Naive thymus-derived CD4-positive, alpha-beta T cell (primary cell): ENCODE results near the gene SLC25A43. TPM values are rescaled to one million over a fixed set of nuclear protein-coding genes. Genes with fewer than 3 reads are reported as not detected.

Experiments
- ATAC-seq: fragments of 150-1000 bp; cut with Tn5 transposase; 2 replicates; pipeline ENCODE4 v1.10.0; 2021; ENCODE audit warnings: mild to moderate bottlenecking, moderate library complexity
- CTCF ChIA-PET: fragments of 350-600 bp; sonication (Branson Sonifier 250); formaldehyde crosslinking; loops from one replicate; lab custom pipeline; 2021; ENCODE audit warnings: antibody characterized with exemption; lab: Charles Lee
- POLR2A ChIA-PET: fragments of 350-600 bp; sonication (Branson Sonifier 250); formaldehyde crosslinking; loops from one replicate; lab custom pipeline; 2021; ENCODE audit warnings: antibody characterized with exemption, inconsistent platforms; lab: Charles Lee
- DNase-seq, 9 donors: peaks; one replicate each; pipeline versions ENCODE4 v3.0.0 to v3.0.0-alpha.2; 2020 to 2022; ENCODE audit warnings: mixed read lengths in 1 of 9
- H3K27ac ChIP-seq: one replicate; pipeline ENCODE4 v1.7.0; 2013; ENCODE audit warnings: mild to moderate bottlenecking, low read depth, low read length, moderate library complexity
- H3K27me3 ChIP-seq, 2 donors: one replicate each; pipeline ENCODE4 v1.7.0; 2013; ENCODE audit warnings: low read length in 2 of 2, mild to moderate bottlenecking in 2 of 2, moderate library complexity in 2 of 2; ENCODE audit not compliant: control insufficient read depth in 2 of 2, insufficient read depth in 2 of 2
- H3K36me3 ChIP-seq, 3 experiments: 1 replicate in 2 of 3; 2 replicates in 1 of 3; pipeline ENCODE4 v1.7.0; 2013; ENCODE audit warnings: low read length in 3 of 3, mild to moderate bottlenecking in 3 of 3, moderate library complexity in 1 of 3; ENCODE audit not compliant: insufficient read depth in 3 of 3, control insufficient read depth in 2 of 3
- H3K4me1 ChIP-seq, 2 donors: one replicate each; pipeline ENCODE4 v1.7.0; 2013; ENCODE audit warnings: low read length in 2 of 2, mild to moderate bottlenecking in 2 of 2, moderate library complexity in 1 of 2; ENCODE audit not compliant: control insufficient read depth in 2 of 2, insufficient read depth in 2 of 2
- H3K4me3 ChIP-seq: 2 replicates; pipeline ENCODE4 v1.7.0; 2013; ENCODE audit warnings: mild to moderate bottlenecking, low read length
- H3K9me3 ChIP-seq, 3 experiments: 1 replicate in 2 of 3; 2 replicates in 1 of 3; pipeline ENCODE4 v1.7.0; 2013; ENCODE audit warnings: low read length in 3 of 3; ENCODE audit not compliant: control insufficient read depth in 2 of 3
- H3K27ac Mint-ChIP-seq, 9 donors: one replicate each; pipeline ENCODE4 v1.8.0; 2020 to 2022; ENCODE audit warnings: mixed read lengths in 9 of 9, mild to moderate bottlenecking in 8 of 9, moderate library complexity in 5 of 9, inconsistent platforms in 2 of 9
- H3K27me3 Mint-ChIP-seq, 5 donors: one replicate each; pipeline ENCODE4 v1.8.0; 2021 to 2022; ENCODE audit warnings: mixed read lengths in 5 of 5, mild to moderate bottlenecking in 1 of 5
- H3K36me3 Mint-ChIP-seq, 5 donors: one replicate each; pipeline ENCODE4 v1.8.0; 2020 to 2022; ENCODE audit warnings: mixed read lengths in 5 of 5, mild to moderate bottlenecking in 3 of 5, inconsistent platforms in 1 of 5
- H3K4me1 Mint-ChIP-seq, 7 donors: one replicate each; pipeline ENCODE4 v1.8.0; 2020 to 2022; ENCODE audit warnings: mixed read lengths in 7 of 7, mild to moderate bottlenecking in 3 of 7, inconsistent platforms in 1 of 7
- H3K4me3 Mint-ChIP-seq, 10 donors: one replicate each; pipeline ENCODE4 v1.8.0; 2020 to 2022; ENCODE audit warnings: mild to moderate bottlenecking in 10 of 10, mixed read lengths in 10 of 10, moderate library complexity in 6 of 10, inconsistent platforms in 2 of 10
- H3K9me3 Mint-ChIP-seq, 11 donors: one replicate each; pipeline ENCODE4 v1.8.0; 2020 to 2022; ENCODE audit warnings: mixed read lengths in 11 of 11, mild to moderate bottlenecking in 4 of 11, inconsistent platforms in 1 of 11, moderate library complexity in 1 of 11
- intact Hi-C, 2 donors: fragments of 100-400 bp; cut with micrococcal nuclease; formaldehyde crosslinking; loops; one replicate each; pipeline ENCODE4 v1.15.1; 2023
- polyA plus RNA-seq, 2 donors: library from polyadenylated mRNA; unstranded; fragments of 300-500 nt; fragmentation: Illumina TruSeq; gene quantifications; one replicate each; pipeline ENCODE4 v1.2.3, GENCODE V29; 2021
- total RNA-seq, 6 experiments: library from RNA in 5 of 6; stranded (reverse) in 5 of 6; gene quantifications; 1 replicate in 5 of 6; 2 replicates in 1 of 6; pipeline ENCODE4 v1.2.3 and lab custom pipeline; 2021 to 2026

The SLC25A43 gene
- total and polyA plus RNA-seq, 7 experiments from 2014 or later, result 1.8 to 8.2 (median 2.6) TPM

DNA sequence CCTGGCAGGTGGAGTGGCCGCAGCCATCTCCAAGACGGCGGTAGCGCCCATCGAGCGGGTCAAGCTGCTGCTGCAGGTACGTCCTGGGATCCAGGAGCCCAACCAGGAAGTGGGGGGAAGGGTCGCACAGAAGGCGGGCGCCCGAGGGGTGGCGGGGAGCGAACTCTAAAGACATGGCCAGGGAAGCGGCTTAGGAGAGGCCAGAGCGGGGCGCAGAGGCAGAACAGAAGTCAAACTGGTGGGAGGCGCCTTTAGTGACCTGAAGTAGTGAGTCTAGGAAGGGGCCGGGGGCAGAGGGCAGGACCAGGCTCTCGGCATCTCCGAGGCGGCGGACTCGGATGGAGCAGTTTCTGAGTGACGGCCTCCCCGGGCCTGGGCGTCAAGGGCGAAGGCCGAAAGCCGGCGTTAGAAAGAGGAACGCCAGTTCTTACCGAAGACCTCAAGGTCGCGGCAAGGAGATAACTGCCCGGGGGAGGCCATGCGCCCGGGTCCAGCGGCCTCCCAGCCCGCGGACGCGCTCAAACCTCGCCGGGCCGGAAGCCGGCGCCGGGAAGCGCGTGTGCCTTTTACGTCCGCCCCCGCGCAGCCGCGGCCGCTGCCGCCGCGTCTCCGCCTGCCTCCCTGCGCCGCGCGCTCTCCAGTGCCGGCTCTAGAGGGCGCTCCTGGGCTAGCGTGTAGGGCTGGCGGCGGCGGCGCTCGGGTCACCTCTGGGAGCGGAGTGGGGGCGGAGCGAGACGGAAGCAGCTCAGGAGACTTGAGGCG, 69.6 kb downstream of the SLC25A43 start:
- peaks cover 4 to 18% (median 8%) of the 10 kb centered on the region in 3 experiments for H3K36me3 ChIP-seq
- H3K27me3 ChIP-seq, result no peaks in the 10 kb centered on the region
- ChIA-PET CTCF (interaction anchor here (0.6 to 1.5 kb wide), 5 partner anchors 9 to 418 kb away, joined by 3 to 5 read pairs (median 4); no protein-coding TSS in a partner anchor), POLR2A (interaction anchor here (0.9 to 1.0 kb wide), 5 partner anchors 9 to 288 kb away, joined by 3 to 7 read pairs (median 6); partner anchors contain the start of genes NKRF and SEPTIN6)
- intact Hi-C loops, result loop anchor here (1.0 to 10.0 kb wide), 24 partner anchors 14 to 1122 kb away; partner anchors contain the start of genes NDUFA1 (in 2 of the 2), NKAP (in 2 of the 2), PGRMC1 (in 2 of the 2) and RNF113A (in 2 of the 2)
- Mint-ChIP-seq H3K27me3 (no peaks in the 10 kb centered on the region), H3K27ac (peak overlapping the region; percentile 82 to 95 (median 89)), H3K36me3 (peaks cover 0 to 14% (median 0%) of the 10 kb centered on the region in 5 donors), H3K4me1 (peaks cover 0 to 17% (median 10%) of the 10 kb centered on the region in 7 donors), H3K9me3 (no peaks in the 10 kb centered on the region), H3K4me3 (peak overlapping the region; percentile 78 to 97 (median 89))
- peak overlapping the region; percentile 99 for H3K27ac ChIP-seq
- peak overlapping the region; percentile 87 for H3K4me3 ChIP-seq
- peaks cover 5 to 6% of the 10 kb centered on the region in 2 donors for H3K4me1 ChIP-seq
- H3K9me3 ChIP-seq, result no peaks in the 10 kb centered on the region
- ATAC-seq (peak; percentile 87), DNase-seq (peak; percentile 81 to 90 (median 87))

- H3K27me3 Mint-ChIP-seq, result no peaks in the 10 kb centered on the region
- no peak for ATAC-seq
- H3K4me1 Mint-ChIP-seq, result peaks cover 0 to 17% (median 10%) of the 10 kb centered on the region in 7 donors
- peaks cover 0 to 14% (median 0%) of the 10 kb centered on the region in 5 donors for H3K36me3 Mint-ChIP-seq
- Histone ChIP-seq H3K9me3 (no peaks in the 10 kb centered on the region), H3K4me1 (peaks cover 5 to 6% of the 10 kb centered on the region in 2 donors), H3K36me3 (peaks cover 4 to 18% (median 8%) of the 10 kb centered on the region in 3 experiments), H3K27ac (peak overlapping the region; percentile 99), H3K4me3 (peak overlapping the region; percentile 52), H3K27me3 (no peaks in the 10 kb centered on the region)
- DNase-seq, result no peak
- H3K27ac Mint-ChIP-seq, result peak overlapping the region; percentile 65 to 91 (median 89)
- no peaks in the 10 kb centered on the region for H3K9me3 Mint-ChIP-seq
- intact Hi-C loops, result loop anchor here (1.0 to 10.0 kb wide), 17 partner anchors 13 to 782 kb away; partner anchors contain the start of genes PGRMC1 (in 2 of the 2), UBE2A (in 2 of the 2), LONRF3 (in 1 of the 2) and NDUFA1 (in 1 of the 2)
- CTCF ChIA-PET, result interaction anchor here (0.6 to 1.5 kb wide), 5 partner anchors 9 to 418 kb away, joined by 3 to 5 read pairs (median 4); no protein-coding TSS in a partner anchor
- POLR2A ChIA-PET, result interaction anchor here (1.0 kb wide), 1 partner anchor 9 kb away, joined by 6 read pairs; no protein-coding TSS in a partner anchor
- peak overlapping the region; percentile 77 to 97 (median 86) for H3K4me3 Mint-ChIP-seq
These were observed 70.1 kb downstream of the SLC25A43 start for GRCh38 chrX:119469313-119469635.

GRCh38 chrX:119474615-119475388, 75.7 kb downstream of the SLC25A43 start:
- ATAC-seq (no peak), DNase-seq (no peak)
- H3K9me3 ChIP-seq, result no peaks in the 10 kb centered on the region
- Mint-ChIP-seq H3K27ac (no peak overlapping the region), H3K4me3 (no peak overlapping the region), H3K4me1 (peaks cover 0 to 5% (median 3%) of the 10 kb centered on the region in 7 donors), H3K27me3 (peaks cover 0 to 1% (median 0%) of the 10 kb centered on the region in 5 donors), H3K9me3 (no peaks in the 10 kb centered on the region), H3K36me3 (peaks cover 0 to 7% (median 0%) of the 10 kb centered on the region in 5 donors)
- H3K36me3 ChIP-seq, result peaks cover 4 to 11% (median 8%) of the 10 kb centered on the region in 3 experiments
- ChIA-PET CTCF (interaction anchor here (0.5 to 1.4 kb wide), 3 partner anchors 13 to 228 kb away, joined by 3 to 6 read pairs (median 5); no protein-coding TSS in a partner anchor), POLR2A (interaction anchor here (0.6 kb wide), 1 partner anchor 941 kb away, joined by 4 read pairs; no protein-coding TSS in a partner anchor)
- H3K27me3 ChIP-seq, result no peaks in the 10 kb centered on the region
- H3K4me3 ChIP-seq, result no peak overlapping the region
- H3K27ac ChIP-seq, result no peak overlapping the region
- intact Hi-C loops, result no loop called here
- H3K4me1 ChIP-seq, result peaks cover under 1 to 2% of the 10 kb centered on the region in 2 donors

DNA sequence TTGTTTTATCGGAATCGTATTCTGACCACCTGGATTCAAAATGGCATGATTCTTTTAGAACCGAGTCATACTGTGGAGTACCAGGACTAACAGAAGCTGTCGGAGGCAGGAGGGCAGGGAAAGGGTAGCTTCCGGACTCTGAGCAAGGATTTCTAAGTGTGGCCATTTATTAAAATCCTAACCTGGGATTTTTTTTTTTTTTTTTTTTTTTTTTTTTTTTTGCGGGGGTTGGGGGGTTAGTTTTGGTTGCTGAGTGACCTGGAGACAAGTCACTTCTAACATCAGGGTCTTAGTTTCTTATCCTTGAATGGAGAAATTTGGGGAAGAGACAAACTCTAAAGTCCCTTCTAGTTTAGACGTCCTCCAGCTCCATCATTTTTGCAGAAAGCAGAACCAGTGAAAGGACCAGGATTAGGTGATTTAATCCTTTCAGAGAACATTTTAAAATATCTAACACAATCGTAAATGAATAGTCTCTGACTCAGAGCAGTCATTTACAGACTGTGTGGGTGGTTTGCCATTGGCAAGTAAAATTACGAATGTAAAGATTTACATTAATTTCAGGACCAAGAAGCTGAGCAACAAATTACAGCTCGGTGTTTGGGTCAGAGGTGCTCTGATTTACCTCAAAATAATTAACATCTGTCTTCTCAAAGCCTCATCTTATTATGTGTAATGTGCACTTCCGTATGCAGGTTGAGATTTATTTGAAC, 76.4 kb downstream of the SLC25A43 start:
- Histone ChIP-seq H3K4me1 (no peaks in the 10 kb centered on the region), H3K36me3 (peaks cover 0 to 4% (median 3%) of the 10 kb centered on the region in 3 experiments), H3K4me3 (no peak overlapping the region), H3K27ac (no peak overlapping the region), H3K9me3 (no peaks in the 10 kb centered on the region), H3K27me3 (no peaks in the 10 kb centered on the region)
- ChIA-PET CTCF (interaction anchor here (0.6 to 1.4 kb wide), 2 partner anchors 12 to 28 kb away, joined by 3 to 5 read pairs; no protein-coding TSS in a partner anchor), POLR2A (interaction anchor here (0.6 kb wide), 1 partner anchor 940 kb away, joined by 4 read pairs; no protein-coding TSS in a partner anchor)
- DNase-seq (no peak), ATAC-seq (no peak)
- H3K9me3 Mint-ChIP-seq, result no peaks in the 10 kb centered on the region
- peaks cover 0 to 1% (median 0%) of the 10 kb centered on the region in 5 donors for H3K27me3 Mint-ChIP-seq
- H3K36me3 Mint-ChIP-seq, result peaks cover 0 to 4% (median 0%) of the 10 kb centered on the region in 5 donors
- peaks cover 0 to 4% (median 0%) of the 10 kb centered on the region in 7 donors for H3K4me1 Mint-ChIP-seq
- intact Hi-C loops, result no loop called here
- no peak overlapping the region for H3K27ac Mint-ChIP-seq
- no peak overlapping the region for H3K4me3 Mint-ChIP-seq

DNA sequence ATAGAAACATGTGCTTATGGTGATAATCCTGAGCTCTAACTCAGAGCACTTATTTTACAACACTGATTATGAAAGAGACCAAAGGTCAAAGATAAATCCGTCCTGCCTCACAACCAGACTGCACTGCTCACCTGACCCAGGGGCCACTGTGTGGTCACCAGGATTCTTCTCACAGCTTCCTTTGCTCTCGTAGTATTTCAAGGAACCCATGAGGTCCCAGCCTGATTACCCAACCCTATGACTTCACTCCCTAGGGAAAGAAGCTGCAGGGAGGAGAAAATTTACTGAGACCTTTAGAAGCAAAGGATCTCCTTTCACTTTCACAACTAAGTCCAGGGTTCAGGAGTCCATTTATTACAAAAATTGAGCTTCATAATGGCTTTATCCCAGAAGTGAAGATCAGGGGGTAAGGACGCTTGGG, 78.7 kb downstream of the SLC25A43 start:
- H3K27me3 ChIP-seq, result no peaks in the 10 kb centered on the region
- Mint-ChIP-seq H3K9me3 (no peaks in the 10 kb centered on the region), H3K36me3 (no peaks in the 10 kb centered on the region), H3K4me1 (peaks cover 0 to 10% (median 3%) of the 10 kb centered on the region in 7 donors), H3K27me3 (peaks cover 0 to 1% (median 0%) of the 10 kb centered on the region in 5 donors), H3K27ac (no peak overlapping the region), H3K4me3 (no peak overlapping the region)
- intact Hi-C loops, result no loop called here
- ChIA-PET CTCF (interaction anchor here (0.6 to 1.8 kb wide), 4 partner anchors 8 to 422 kb away, joined by 3 to 5 read pairs (median 3); no protein-coding TSS in a partner anchor), POLR2A (interaction anchor here (1.7 kb wide), 1 partner anchor 8 kb away, joined by 6 read pairs; no protein-coding TSS in a partner anchor)
- peaks cover 0 to 4% of the 10 kb centered on the region in 2 donors for H3K4me1 ChIP-seq
- ATAC-seq, result no peak
- H3K36me3 ChIP-seq, result no peaks in the 10 kb centered on the region
- DNase-seq, result no peak
- H3K27ac ChIP-seq, result no peak overlapping the region
- no peaks in the 10 kb centered on the region for H3K9me3 ChIP-seq
- H3K4me3 ChIP-seq, result no peak overlapping the region
